HG02623 (cell line): ENCODE measurements around the gene NATD1.

Experiments
- ATAC-seq: cut with Tn5 transposase; IDR thresholded peaks from one replicate; pipeline ENCODE4 v1.9.1; 2021; ENCODE audit warnings: moderate library complexity; ENCODE audit not compliant: unreplicated experiment

NATD1 gene

GRCh38 chr17:21252796-21253645, at the start of gene NATD1:
TSS of gene NATD1 (minus strand) at chr17:21253410. CDS start at chr17:21253264, 146 bp downstream.
- ATAC-seq, result peak; percentile 76

DNA sequence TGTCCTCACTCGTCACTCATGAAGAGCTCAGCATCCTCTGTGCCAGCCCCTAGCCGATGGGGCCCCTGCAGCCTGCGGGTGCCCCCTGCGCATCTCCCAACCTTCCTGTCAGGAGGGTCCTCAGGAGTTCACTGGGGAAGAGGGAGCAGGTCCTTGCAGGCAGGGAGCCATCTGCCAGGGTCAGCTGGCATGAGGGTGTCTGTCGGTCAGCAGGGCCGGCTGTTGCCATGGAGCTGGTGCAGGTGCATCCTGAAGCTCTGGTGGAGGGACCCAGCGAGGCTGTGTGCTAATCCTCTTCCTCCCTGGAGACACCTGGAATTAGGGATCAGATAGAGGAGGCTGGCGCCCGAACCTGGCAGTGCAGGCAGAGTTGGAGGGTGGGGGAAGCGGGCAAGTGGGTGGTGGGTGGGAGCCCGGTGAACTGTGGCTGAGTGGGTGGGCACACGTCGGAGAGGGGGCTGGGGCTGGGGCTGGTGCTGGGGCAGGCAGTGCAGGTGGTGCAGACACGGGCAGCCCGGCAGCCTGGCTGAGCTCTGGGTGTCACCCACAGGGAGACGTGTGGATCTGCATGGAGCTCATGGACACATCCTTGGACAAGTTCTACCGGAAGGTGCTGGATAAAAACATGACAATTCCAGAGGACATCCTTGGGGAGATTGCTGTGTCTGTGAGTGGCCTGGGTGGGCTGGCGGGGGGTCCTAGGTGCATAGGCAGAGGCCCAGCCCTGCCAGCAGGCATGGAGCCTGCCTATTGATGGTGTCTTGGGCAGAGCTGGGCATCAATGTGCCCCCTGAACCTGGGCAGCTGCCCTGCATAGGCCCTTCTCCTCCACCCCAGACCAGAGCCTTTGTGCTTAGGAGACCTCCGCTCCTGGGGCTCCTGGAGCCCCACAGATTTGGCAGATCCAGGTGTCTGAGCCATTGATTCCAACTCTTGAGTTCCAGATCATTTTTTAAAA, 48.7 kb upstream of the NATD1 start:
- no peak for ATAC-seq

DNA sequence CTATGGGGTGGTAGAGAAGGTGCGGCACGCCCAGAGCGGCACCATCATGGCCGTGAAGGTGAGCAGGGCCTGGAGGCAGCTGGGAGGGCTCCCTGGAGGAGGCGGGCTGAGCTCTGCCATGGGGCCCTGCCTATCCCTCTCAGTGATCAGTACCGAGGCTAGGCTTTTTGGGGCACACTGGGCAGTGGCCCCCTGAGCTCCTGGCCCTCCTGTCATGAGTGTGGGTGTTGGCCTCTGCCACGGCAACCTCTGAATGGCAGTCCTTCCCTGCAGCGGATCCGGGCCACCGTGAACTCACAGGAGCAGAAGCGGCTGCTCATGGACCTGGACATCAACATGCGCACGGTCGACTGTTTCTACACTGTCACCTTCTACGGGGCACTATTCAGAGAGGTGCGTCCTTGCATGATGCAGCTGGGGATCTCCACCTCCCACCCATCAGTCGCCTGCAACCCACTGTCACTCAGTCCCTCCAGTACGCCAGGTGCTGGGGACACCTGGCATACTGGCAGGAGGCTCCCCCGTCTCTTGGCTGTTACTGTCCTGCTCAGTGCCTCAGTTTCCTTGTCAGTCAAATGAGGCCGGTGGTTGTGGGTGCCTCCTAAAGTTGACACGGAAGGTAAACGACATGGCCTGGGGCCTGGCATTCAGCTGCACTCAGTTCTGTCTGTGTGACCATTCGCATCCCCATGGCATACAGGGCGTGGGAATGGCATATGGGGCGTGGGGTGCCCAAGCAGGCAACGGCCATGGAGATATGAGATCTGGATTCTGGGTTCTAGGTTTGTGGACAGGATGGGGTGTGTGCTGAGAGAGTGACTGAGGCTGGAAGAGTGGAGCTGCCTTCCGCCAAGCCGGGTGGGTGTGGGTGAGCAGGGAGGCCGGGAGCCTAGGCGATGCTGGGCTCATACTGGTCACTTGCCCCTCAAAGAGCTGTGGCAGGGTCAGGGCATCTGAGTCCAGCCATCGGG, 47.7 kb upstream of the NATD1 start:
- ATAC-seq, result no peak

GRCh38 chr17:21299981-21300600, 46.9 kb upstream of the NATD1 start:
- no peak for ATAC-seq

DNA sequence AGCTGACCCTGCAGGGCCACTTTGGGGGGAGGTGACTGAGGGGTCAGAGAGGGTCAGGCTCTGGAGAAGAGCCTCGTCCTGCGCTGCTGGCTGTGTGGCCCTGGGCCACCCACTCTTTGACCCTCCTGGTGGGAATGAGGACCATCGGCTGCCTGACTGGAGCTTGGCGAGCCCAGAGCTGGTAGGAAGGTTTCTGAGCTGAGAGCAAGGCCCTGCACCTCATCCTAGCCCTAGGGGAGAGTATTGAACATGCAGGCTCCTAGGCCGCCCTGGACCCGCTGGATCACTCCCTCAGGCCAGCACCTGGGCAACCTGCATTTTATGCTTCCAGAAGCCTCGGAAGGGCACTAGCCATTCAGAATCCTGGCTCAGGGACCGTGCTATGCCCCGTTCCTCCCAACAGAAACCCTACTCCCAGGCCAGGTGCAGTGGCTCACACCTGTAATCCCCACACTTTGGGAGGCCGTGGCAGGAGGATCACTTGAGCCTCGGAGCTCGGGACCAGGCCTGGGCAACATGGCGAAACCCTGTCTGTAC, 45.8 kb upstream of the NATD1 start:
- ATAC-seq, result no peak

DNA sequence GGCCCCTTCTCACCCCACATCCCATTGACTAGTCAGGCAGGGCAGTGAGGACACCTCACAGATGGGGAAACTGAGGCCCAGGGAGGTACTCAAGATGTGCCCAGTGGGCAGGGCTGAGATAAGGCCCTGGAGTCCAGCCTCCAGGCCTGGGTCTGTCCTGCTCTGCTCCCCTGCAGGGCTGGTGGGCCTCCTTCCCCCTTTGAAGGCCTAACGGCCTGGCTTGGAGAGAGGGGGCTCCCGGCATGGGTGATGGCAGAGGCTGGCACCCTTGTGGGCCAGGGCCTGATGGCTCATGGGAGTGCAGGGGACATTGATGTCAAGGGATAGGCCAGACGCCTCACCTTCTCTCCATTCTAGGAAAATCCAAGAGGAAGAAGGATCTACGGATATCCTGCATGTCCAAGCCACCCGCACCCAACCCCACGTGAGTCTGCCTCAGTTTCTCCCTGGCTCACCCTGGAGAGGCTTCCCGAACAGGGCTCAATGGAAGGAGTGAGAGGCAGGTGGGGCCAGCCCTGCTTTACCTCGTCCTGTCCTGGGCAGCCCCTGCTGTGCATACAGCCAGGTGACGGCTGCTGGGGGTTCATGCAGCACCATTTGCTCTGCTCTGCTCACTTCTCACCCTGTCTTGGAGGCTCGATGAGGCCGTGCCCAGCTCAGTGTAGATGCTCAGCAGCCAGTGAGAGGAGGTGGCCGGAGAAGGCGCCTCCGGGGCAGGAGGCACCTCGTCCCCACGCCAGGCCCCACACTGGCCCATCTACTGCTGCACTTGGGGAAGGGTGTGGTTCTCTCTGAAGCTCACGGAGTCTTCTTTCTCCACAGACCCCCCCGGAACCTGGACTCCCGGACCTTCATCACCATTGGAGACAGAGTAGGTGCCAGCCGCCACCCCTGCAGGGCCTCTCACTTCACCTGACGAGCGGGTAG, 45.1 kb upstream of the NATD1 start:
- no peak for ATAC-seq

GRCh38 chr17:21297597-21297996, 44.4 kb upstream of the NATD1 start:
- no peak for ATAC-seq

DNA sequence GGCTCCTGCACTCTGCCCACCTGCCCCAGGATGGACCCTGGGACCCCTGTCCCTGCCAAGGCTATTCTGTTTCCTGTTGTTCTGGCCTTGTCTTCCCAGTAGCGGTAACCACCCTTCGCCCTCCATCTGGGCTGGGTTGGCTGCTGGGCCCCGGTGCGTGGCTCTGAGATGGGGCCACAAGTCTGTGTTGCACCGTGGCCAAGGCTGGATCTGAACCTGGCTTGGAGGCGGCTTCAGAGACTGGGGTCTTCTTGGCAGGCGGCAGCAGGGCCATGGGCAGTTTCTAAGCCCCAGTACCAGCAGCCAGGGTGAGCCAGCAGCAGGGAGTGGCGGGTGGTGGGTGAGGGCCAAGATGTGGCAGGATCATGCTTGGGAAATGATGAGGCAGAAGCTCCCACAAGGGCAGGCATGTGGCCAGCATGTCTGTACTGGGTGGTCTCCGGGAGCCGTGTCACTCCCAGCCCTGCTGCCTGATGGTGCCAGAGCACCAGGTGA, 43.9 kb upstream of the NATD1 start:
- no peak for ATAC-seq

DNA sequence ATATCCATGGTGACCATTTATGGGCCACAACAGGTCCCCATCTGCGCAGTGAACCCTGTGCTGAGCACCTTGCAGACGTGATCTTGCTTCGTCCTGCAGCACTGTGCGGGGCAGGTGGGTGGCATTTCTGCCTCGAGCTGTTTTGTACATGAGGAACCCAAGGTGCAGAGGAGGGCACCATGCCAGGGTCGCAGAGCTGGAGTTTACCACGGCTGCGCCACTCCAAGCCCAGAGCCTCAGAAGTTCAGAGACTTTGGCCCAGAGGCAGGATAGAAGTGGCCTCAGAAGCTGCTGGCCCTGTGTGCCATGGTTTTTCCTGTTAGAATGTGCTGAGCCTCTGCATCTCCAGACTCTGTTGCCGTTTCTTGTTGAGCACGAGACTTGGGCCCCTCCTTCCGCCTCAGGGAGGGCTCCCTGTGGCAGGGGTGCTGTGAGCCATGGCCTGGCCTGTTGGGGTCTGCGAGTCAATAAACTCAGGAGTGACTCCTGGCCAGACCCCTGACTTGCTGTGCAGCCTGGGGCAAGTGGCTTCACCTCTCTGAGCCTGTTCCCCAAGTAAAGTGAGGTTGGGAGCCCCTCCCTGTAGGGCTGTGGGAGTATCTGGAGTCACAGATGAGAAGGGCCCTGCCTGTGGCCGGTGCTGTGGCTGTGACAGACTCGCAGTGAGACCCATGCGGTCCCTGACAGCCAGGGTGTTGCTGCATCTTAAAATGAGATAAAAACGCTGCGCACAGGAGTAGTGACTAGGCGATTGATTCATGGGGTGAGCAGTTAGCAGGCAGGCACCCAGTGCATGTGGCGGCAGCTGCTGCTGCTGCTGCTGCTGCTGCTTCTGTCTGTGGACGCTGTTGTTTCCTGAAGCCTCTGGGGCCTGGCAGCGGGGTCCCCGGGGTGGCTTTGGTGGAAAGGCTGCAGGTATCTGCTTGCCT, 43.2 kb upstream of the NATD1 start:
- ATAC-seq, result no peak

- ATAC-seq, result no peak
Measured at GRCh38 chr17:21295036-21295952, 42.1 kb upstream of the NATD1 start.

DNA sequence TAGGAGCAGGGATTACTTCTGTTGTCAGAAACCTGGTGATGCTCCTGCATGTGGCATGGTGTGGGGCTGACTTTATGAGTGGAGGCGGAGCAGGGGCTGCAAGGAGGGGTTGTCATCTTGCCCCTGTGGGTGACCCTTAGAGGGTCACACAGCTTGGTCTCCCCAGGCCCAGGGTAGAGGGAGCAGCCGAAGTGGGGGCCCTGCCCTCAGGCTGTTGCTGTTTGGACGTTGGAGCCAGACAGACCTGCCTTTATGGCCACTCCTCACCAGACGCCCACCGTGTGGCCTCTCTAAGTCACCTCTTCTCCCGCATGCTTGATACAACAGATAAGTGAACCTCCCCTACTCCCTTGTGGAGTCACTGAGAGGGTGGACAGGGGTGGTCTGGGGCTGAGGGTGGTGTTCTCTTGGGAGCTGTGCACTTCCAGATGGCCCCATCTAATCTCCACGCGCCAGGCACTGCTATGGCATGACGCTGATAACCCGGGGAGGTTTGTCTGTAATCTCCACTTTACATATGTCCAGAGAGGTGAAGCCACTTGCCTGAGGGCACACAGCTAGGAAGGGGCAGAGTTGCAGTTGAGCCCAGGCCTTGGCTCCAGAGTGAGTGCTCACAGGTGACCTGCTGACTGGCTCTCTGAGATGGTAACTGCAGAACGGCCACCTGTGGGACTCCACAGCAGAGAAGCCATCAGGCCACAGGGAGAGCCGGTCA, 41.3 kb upstream of the NATD1 start:
- no peak for ATAC-seq

DNA sequence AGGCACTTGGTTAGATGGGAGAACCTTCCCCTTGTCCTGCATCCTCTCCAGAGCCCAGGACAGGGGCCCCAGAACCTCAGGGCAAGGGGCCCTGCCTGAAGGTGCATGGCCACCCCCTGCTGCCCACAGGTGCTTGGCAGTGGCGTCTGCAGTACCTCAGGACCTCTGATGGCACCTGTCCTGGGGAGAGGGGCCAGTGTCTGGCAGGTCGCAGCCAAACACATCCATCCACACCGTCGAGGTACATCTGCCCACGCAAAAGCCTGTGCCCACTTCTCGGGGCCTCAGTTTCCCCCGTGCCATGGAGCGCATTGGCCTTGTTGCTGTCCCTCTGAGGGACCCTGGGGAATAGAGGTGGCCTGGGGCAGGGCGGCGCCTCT, 40.6 kb upstream of the NATD1 start:
- ATAC-seq, result no peak

GRCh38 chr17:21292867-21293830, 39.9 kb upstream of the NATD1 start:
- ATAC-seq, result no peak

DNA sequence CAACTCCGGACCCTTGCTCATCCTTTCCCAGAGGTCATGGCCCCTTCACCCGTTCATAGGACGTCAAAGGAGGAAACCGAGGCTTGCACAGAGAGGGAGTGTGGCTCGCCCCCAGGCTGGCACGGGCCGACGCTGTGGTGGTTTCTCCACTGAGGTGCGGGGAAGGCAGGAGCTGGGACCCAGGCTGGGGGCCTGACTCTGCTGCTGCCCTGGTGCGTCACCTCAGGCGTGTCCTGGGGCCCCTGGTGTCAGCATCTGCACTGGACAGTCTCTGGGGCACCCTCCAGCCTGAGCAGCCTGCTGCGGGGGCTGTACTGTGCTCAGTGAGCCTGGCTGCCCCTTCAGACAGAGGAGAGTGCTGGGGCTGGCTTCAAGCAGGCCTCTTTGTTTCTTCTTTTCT, 38.7 kb upstream of the NATD1 start:
- ATAC-seq, result no peak

- no peak for ATAC-seq
Measured at GRCh38 chr17:21291357-21291756, 38.1 kb upstream of the NATD1 start.
